ENCODE data around the gene SYCN. TPM values are rescaled to one million over a fixed set of nuclear protein-coding genes. Genes with fewer than 3 reads are reported as not detected.

Gene SYCN
- total and polyA plus RNA-seq, 2 of the 8 experiments (the other 6 are each of a cell fraction or from before 2014, with no cell fraction given), result not detected

GRCh38 chr19:39212375-39212742 is 8.3 kb upstream of the SYCN start (continued):
- TF ChIP-seq CTCF (IDR thresholded peaks at IDR 0.05; ENCODE audit: control extremely low read depth in 1 of 3, insufficient read depth in 1 of 3, low read depth in 1 of 3, low read length in 3 of 3), result peak; percentile 76 to 94 (median 81)
- peak; percentile 86; the same call in 1 of the 2 replicates for TF ChIP-seq KDM1A (IDR thresholded peaks at IDR 0.05; ENCODE audit: borderline replicate concordance, low read length)
- no peak for TF ChIP-seq USF2 (IDR thresholded peaks at IDR 0.05; ENCODE audit: low read length)
- TF ChIP-seq SIX5 (IDR thresholded peaks at IDR 0.05; ENCODE audit: low read depth, low read length), result no peak
- TF ChIP-seq BRCA1 (IDR thresholded peaks at IDR 0.05; ENCODE audit: low read depth, low read length), result no peak

All from H1 (cell line).